ENCODE results near the gene AGBL1.

The AGBL1 gene

DNA sequence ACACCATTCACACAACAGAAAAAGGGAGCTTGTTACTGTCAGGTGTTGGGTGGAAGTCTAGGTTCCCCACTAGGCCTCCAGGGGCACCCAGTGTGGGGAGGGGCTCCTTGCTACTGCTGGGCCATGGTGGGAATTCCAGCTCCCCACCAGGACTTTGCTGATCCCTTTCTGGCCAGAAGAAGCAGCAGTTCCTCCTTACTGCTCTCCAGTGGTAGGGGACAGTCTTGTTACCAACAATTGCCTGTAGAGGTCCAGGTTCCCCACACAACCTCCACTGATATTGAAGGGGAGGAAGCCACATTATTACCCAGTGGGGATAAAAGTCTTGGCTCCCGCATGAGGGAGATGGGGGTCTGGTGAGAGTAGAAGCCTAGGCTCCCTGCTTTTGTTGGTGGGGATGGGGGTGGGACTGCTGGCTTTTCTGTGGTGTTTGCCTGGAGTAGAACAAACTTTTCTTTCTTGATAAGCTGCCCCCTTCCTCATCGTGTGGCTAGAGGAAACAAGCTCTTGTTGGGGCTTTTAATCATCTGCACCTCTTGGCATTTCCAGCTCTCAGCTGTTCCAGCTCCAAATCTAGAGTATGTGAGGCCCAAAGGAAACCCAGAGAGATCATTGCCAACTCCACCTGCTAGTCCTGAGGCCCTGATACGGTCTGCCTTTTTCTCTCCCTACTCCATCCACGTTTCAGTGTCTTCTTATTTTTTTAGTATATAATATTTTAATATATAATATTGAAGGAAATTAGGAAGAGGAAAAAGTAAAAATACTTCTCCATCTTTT lies 824.2 kb downstream of the AGBL1 start:
- no peak for DNase-seq

DNA sequence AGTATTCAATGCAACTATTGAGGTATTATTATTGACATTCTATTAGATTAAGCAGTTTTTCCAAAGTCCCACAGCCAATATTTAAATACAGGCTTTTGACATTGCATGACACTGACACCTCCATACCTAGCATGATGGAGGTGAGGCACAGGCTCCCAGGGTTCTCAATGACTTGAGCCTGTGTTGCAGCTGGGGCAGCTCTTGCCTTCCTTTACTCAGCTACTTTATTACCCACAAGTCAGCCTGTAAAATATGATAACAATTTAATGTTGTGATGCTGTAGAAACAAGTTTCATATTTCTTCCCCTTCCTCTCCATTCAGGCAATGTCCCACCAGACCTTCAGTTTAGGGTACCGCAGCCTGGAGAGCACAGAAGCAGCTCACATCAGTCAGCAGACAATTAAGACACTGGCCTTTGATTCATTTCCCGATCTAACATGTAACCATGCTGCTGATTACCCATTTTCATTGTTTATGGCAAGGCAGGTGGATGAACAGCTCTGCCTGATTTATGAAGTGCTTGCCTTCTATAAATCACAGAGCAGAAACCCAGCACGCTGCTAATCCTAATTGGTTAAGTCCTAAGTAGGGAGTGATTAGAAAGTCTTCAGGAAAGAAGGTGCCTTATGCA lies 826.1 kb downstream of the AGBL1 start:
- no peak for DNase-seq

GRCh38 chr15:86906376-86906775 lies 826.7 kb downstream of the AGBL1 start:
- DNase-seq: no peak

DNA sequence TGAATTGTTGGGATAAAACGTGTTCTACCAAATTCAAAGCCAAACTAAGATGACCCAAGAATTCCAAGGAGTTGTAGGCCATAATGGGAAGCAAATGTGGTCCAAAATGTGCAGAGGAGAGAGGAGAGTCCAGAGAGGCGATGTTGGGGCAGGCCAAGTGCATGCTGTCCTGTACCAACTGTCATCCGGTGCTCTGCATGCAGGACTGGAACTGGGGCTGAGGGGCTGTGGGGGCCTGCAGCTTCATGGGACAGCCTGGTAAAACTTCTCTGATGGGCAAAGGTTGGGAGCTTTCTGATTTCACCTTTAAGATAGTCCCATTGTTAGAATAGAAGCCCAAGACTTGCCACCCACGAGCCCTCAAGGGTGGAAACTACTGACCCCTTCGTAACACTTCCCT lies 831.4 kb downstream of the AGBL1 start:
- no peak for DNase-seq

DNA sequence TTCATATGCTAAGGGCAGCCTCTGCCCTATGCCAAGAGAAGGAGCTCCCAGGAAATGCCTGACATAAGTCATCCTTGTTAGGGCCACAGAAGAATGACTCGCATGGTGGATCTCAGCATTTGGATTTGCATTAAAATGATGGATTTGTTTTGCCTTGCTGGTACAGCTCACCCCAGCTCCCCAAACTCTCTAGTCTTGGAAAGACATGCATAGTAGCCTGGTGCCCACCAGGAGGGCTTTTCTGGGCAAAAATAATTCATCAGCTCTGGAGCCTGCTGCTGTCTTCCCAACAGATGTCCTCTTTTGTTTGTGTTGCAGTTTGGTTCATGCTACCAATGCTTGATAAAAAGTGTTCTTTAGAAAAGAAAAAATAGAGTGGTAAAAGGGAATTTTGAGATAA lies 833.0 kb downstream of the AGBL1 start:
- DNase-seq: no peak

DNA sequence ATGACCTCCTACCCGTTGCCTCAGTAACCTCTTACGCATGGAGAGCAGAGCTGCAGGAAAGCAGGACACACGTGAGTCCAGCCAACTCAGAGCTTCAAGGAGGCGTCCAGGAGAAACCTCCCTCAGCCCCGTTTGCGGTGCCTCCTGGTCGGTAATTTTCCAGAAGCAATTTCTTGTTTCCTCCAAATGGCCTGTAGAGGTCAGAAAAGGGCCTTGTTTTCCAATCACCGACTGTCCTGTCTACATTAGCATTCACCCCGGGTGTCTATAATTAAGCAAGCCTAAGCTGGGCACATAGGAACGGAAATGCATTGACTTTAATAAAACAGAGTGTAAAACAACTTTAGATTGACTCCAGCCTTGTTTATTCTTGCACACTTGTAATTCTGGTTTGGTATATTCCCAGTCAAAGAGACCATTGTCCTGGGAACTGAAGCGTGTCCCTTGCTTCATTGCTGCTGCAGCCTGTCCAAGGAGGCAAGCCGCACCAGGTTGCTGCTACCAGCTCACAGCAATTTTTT lies 836.2 kb downstream of the AGBL1 start:
- no peak for DNase-seq

DNA sequence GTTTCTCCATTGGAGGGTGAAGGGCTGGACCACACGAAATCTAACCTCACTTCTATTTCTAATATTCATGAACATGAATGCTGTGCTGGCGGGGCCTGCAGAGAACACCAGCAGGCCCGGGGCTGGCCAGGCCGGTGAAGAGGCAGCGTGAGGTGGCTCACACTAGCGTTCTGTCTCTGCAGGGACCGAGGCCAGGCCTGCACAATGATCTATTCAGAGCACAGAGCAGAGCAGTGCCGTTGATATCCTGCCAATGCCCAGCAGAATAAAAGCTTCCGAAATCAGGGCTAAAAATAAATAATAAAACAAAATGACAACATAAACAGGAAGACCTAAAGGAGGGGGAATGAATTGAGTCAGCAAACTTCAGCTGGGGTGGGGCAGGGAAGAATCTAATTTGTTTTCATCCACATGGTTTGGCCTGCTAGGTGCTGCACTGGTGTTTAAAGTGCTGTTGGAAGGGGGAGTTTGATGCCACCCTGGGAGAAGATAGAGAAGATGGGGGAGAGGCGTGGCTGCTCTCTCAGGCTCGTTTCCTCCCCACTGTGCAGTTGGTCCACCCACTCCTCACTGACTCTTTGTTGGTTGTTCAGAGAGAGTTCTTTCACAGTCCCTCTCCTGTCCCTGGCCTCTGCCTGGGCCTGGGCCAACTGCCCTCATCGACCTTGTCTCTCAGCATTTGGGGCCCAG lies 837.1 kb downstream of the AGBL1 start:
- DNase-seq: no peak

DNA sequence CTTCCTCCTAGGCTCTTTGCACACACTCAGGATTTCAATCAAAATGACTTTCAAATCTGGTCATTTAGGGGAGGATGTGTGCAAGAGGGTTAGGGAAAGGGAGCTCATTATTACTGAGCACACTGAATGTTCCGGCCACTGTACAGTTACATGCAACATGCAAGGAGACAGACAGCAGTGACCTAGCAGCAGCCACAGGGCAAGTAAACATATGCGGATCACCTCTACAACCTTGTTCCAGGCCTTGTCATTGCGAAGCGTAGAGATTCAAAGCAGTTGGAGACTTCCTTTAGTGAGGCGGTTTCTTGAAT lies 837.6 kb downstream of the AGBL1 start:
- no peak for DNase-seq

DNA sequence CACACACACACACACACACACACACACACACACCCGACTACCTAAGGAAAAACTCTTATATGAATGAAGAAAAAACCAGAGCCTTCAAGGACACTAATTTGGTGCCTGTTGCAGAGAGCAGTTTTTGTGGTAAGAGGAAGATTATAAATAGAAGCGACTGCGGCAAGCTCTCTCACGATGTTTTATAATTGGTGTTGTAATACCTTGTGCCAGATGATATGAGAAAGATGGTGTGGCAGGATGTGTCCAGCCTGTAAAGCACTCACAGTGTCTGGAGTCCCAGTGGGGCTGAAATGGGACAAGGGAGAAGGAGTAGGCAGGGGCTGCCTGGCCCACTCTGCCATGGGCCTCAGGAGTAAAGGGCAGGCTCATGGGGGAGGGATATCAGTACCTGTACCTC lies 839.9 kb downstream of the AGBL1 start:
- DNase-seq: no peak

GRCh38 chr15:86929461-86929860 lies 849.8 kb downstream of the AGBL1 start:
- no peak for DNase-seq

- no peak for DNase-seq
Observed at GRCh38 chr15:86932456-86932855, 852.8 kb downstream of the AGBL1 start.

- DNase-seq: no peak
Observed at GRCh38 chr15:86935841-86936240, 856.2 kb downstream of the AGBL1 start.

DNA sequence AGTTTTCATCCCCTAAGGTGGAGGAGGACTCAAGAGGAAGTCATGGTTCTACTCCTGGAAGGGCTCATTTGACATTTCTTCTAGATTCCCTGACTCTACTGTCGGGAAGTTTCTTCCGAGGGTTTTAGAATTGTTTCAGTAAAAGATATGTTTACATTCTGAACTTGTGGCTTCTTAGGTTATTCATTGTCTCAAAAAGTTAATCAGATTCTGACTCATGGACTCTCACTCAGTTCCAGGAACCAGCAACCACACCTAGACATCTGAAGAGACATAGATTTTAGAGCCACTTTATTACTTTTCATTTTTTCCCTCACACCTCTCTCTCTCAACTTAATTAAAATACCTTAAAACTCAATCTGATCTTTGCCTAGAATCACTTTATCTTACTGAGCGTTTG lies 862.6 kb downstream of the AGBL1 start:
- DNase-seq: no peak

DNA sequence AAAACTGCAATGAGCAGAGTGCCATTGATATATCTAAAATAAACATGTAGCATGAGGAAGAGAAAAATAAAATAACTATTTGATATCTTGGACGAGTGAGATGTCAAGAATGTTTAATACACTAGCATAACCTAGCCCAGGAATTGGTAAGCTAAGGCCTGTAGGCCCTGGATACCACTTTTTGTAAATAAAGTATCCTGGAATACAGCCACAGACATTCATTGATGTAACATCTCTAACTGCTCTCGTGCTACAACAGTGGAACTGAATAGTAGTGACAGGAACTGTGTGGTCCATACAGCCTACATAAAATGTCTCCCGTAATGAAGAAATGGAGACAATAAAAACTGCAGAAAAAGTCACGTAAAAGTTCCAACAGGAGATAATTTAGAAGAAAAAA lies 869.0 kb downstream of the AGBL1 start:
- no peak for DNase-seq

GRCh38 chr15:86959254-86959653 lies 879.6 kb downstream of the AGBL1 start:
- no peak for DNase-seq

DNA sequence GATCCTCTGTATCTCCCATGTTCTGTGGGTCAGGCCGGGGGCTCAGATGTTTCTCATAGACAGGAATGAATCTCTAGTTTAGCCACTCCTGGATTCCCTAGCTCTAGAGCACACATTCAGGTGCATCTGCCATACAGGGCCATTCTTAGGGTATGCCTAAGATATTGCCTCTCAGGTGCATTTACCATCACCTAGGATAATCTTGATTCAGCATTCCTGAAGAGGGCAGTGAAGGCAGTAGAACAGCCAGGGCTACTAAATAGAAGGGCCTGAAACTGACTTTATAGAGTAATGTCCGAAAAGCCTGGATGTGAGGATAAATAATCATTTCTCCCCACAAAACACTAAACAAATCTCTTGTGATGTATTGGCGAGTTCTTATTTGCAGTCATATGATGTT lies 882.0 kb downstream of the AGBL1 start:
- DNase-seq: no peak

- no peak for DNase-seq
Observed at GRCh38 chr15:86964271-86964670, 884.6 kb downstream of the AGBL1 start.

DNA sequence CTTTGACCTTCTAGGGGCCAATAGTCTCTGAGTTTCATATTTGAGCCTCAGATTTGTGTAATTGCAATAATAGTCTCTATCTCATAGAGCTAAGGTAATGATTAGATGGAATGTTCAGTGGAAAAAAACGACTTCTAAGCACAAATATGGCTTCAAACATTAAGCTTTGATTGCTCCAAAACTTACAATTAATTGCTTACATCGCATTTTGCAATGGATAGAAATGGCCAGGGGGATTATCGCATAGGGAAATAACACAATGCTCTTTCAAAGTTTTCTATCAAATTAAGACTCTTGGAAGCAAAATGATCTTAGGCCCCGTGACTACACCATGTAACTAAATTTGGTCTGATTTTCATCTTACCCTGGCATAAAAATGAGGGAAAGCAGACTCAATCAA lies 888.6 kb downstream of the AGBL1 start:
- no peak for DNase-seq

GRCh38 chr15:86969364-86969763 lies 889.7 kb downstream of the AGBL1 start:
- DNase-seq: no peak

DNA sequence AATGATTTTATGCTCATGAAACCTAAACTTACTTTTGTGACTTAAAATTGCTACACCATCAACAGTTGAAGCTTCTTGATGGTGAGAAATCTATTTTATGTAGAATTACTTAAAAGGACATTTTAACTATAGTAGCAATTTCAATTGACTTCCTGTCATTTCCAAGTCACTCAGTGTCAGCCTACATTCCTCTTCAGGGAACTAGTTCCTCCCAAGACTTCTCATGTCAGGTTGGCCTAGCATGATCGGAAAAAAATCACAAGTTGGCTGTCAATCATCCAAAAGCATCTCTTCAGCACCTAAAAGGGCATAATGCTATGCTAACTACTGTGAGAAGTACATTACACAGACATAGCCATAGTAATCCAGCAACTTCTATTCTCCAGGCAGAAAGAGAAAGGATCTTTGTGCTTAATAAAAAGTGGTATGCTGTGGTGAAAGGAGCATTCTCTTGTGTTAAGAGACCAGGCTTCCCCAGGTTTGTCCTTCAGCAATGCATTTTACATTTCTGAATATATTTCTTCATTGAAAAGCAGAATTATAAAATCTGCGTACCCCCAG lies 893.7 kb downstream of the AGBL1 start:
- DNase-seq: no peak

DNA sequence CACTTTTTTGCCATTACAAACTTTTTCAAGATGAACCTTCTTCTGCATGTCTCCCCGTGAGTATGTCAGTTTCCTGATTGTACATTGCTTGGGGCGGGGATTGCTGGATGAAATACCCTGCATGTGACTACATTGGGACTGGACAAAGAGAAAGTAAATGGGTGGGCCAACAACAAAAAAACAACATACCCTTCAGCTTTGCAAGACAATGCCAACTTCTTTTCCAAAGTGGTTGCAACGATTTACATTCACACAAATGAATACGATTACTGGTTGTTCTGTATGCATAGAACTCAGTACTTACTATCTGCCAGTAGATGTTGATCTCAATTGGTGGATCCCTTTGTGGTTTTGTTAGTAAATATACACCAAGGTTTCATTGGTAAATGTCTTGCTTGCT lies 908.4 kb downstream of the AGBL1 start:
- no peak for DNase-seq

DNA sequence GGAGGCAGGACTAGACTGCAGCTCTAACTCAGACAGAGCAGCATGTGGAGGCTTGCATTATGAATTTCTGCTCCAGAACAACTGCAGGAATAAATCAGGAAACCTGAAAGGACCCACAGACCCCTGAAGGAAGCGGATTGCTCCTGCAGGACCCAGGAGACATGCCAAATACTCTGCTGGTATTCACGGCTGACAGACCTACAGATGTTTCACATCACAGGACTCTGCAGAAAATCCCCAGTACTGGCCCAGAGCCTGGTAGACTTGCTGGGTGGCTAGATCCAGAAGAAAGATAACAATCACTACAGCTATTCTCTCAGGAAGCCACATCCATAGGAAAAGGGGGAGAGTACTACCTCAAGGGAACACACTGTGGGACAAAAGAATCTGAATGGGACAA lies 942.1 kb downstream of the AGBL1 start:
- DNase-seq: no peak

- DNase-seq: no peak
Observed at GRCh38 chr15:87031540-87032230, 952.0 kb downstream of the AGBL1 start.

Data from activated gamma-delta T cell treated with Interleukin-2 at 50 U/mL for 16 hours (primary cell).